K562 (cell line): ENCODE data around the gene MRPL27. TPM values are rescaled to one million over a fixed set of nuclear protein-coding genes. Genes with fewer than 3 reads are reported as not detected.

ENCODE experiments used
- ARID1B ChIP-seq: fragments of 450-650 bp; IDR thresholded peaks from 2 replicates; pipeline ENCODE4 v1.6.1; 2016; ENCODE audit warnings: antibody characterized with exemption, mild to moderate bottlenecking, inconsistent platforms
- CAMTA2 ChIP-seq: fragments of 250-450 bp; sonication (Bioruptor Pico); conservative IDR thresholded peaks from 2 replicates; pipeline ENCODE4 v1.5.1; 2022
- CREB3L1 ChIP-seq: fragments of 450-650 bp; IDR thresholded peaks from 2 replicates; pipeline ENCODE4 v1.6.1; 2014; ENCODE audit warnings: low read depth, mild to moderate bottlenecking, moderate library complexity, borderline replicate concordance
- E2F3 ChIP-seq: fragments of 250-450 bp; sonication (Bioruptor Pico); IDR thresholded peaks from 2 replicates; pipeline ENCODE4 v1.4.0; 2020; ENCODE audit warnings: mild to moderate bottlenecking
- HNRNPLL ChIP-seq: fragments of 200-400 bp; formaldehyde crosslinking; IDR thresholded peaks from 2 replicates; pipeline ENCODE4 v1.6.1; 2017; ENCODE audit warnings: low read length, low read depth, mild to moderate bottlenecking; ENCODE audit not compliant: poor library complexity, severe bottlenecking
- KLF10 ChIP-seq: fragments of 250-450 bp; sonication (Bioruptor Pico); IDR thresholded peaks from 2 replicates; pipeline ENCODE4 v1.6.1; 2021; ENCODE audit warnings: matching md5 sums
- MIER1 ChIP-seq: fragments of 450-650 bp; IDR thresholded peaks from 2 replicates; pipeline ENCODE4 v1.6.1; 2016; ENCODE audit warnings: antibody characterized with exemption, mild to moderate bottlenecking, low read depth
- MYNN ChIP-seq, 2 experiments: sonication (generic); formaldehyde crosslinking in 1 of 2; IDR thresholded peaks; 2 replicates each; pipeline versions ENCODE4 v1.5.0 to v1.6.1; 2016 to 2020; ENCODE audit warnings: antibody characterized with exemption in 1 of 2, missing genetic modification reagents in 1 of 2
- NCOR1 ChIP-seq: fragments of 450-650 bp; IDR thresholded peaks from 2 replicates; pipeline ENCODE4 v1.6.1; 2016; ENCODE audit warnings: mild to moderate bottlenecking, moderate library complexity
- PHTF2 ChIP-seq: fragments of 250-450 bp; sonication (Bioruptor Pico); IDR thresholded peaks from 2 replicates; pipeline ENCODE4 v1.5.0; 2021; ENCODE audit warnings: mild to moderate bottlenecking
- RCOR1 ChIP-seq, 2 experiments: IDR thresholded peaks; 2 replicates each; pipeline ENCODE4 v1.6.1; 2012; ENCODE audit warnings: low read depth in 2 of 2, low read length in 2 of 2, borderline replicate concordance in 1 of 2, improper control_type of control experiment in 1 of 2
- TRIM28 ChIP-seq: fragments of 450-650 bp; IDR thresholded peaks from 2 replicates; pipeline ENCODE4 v1.6.1; 2017
- USF2 ChIP-seq: sonication (generic); formaldehyde crosslinking; IDR thresholded peaks from 2 replicates; pipeline ENCODE4 v1.5.0; 2020; ENCODE audit warnings: missing genetic modification reagents
- ZBTB1 ChIP-seq: sonication (generic); formaldehyde crosslinking; IDR thresholded peaks from 2 replicates; pipeline ENCODE4 v1.8.1; 2023; ENCODE audit warnings: missing genetic modification reagents, low read depth, mild to moderate bottlenecking, borderline replicate concordance
- ZC3H11A ChIP-seq: IDR thresholded peaks from 2 replicates; pipeline ENCODE4 v1.6.1; 2012; ENCODE audit warnings: low read depth, low read length, improper control_type of control experiment
- ZNF280B ChIP-seq: fragments of 250-450 bp; sonication (Bioruptor Pico); IDR thresholded peaks from 2 replicates; pipeline ENCODE4 v1.5.1; 2021; ENCODE audit warnings: mild to moderate bottlenecking
- ZNF354B ChIP-seq: fragments of 250-450 bp; sonication (Bioruptor Pico); IDR thresholded peaks from 2 replicates; pipeline ENCODE4 v1.4.0; 2020
- ZNF77 ChIP-seq: fragments of 250-450 bp; sonication (Bioruptor Pico); IDR thresholded peaks from 2 replicates; pipeline ENCODE4 v1.5.0; 2020
- polyA plus RNA-seq, 8 experiments: library from polyadenylated mRNA; depleted of rRNA in 4 of 8; stranded (reverse) in 5 of 8; unstranded in 3 of 8; fragments of >200 nt; fragmentation: Nextera tagmentation in 2 of 8; fragmentation: Illumina TruSeq in 1 of 8; extraction: Ambion mirVana in 2 of 8; extraction: Trizol in 1 of 8; gene quantifications; 2 replicates each; pipeline versions ENCODE4 v1.2.1 to v1.2.3, GENCODE V29; 2011 to 2014; ENCODE audit warnings: inconsistent platforms in 1 of 8, missing spikeins in 1 of 8
- total RNA-seq, 7 experiments: library from RNA; depleted of rRNA in 6 of 7; stranded (reverse); fragments of >200 nt in 6 of 7; fragmentation: Illumina TruSeq in 2 of 7; extraction: Trizol in 2 of 7; gene quantifications; 2 replicates each; pipeline versions ENCODE4 v1.2.1 to v1.2.3, GENCODE V29; 2011 to 2021; ENCODE audit warnings: low replicate concordance in 1 of 7
- TF ChIP-seq, protein P1 (sequence below): fragments of 250-450 bp; sonication (Bioruptor Pico); IDR thresholded peaks from 2 replicates; pipeline ENCODE4 v1.5.0; 2021

Gene MRPL27
- total and polyA plus RNA-seq, 9 of the 15 experiments (the other 6 are each of a cell fraction or from before 2014, with no cell fraction given), result 96.3 to 401 (median 142) TPM

DNA sequence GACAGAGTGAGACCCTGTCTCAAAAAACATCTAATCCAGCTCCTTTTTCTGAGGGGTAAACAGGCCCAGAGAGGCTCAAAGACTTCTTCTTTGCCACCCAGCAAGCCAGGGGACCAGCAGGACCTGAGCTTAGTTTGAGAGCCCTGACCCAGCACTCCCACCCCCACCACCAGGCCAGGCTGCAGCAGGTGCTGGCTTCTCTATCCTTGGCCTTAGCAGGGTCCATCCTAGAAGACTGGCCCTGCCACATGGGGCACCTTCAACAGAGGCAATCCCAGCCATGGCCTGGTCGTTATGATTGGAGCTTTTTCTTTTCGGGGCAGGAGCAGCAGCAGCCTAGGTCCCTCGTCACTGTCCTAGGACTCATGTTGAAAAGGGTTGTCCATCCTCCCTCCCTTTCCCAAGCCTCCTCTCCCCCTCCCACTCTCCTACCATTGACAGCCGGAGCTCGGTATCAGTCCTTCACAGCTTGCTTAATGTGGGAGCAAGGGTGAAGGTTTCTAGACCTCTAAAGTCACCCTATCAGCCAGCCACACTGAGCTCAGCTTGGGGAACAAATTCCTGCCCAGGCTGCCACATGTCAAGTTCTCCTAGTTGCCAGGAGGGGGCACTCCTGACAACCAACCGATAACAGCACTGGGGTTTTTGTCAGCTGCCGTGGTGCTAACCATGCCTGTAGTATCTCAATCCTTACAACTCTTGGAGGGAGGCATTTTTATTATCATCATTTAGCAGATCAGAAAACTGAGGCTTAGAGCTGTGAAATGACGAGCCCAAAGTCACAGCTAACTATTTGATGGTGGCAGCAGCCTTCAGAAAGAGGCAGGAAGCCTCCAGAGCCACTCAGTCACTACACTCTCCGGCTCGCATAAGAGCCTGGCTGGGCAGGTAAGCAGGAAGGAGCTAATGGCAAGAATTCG is 11.2 kb downstream of the MRPL27 start (continued):
- TF ChIP-seq ZC3H11A, result no peak
- TF ChIP-seq MIER1, result no peak
- peak; percentile 94 for TF ChIP-seq CREB3L1
- TF ChIP-seq TRIM28, result 0 out of 2 replicates have a peak, but pooled peaks have one; percentile 63
- no peak for TF ChIP-seq HNRNPLL
- TF ChIP-seq ZNF77 (CRISPR knock-in tag), result no peak
- TF ChIP-seq RCOR1 (IDR thresholded peaks at IDR 0.05; ENCODE audit: borderline replicate concordance in 1 of 2, low read depth in 2 of 2, low read length in 2 of 2), result peak; percentile 7 to 69; a peak in 3 of 4 replicates
- TF ChIP-seq E2F3 (CRISPR knock-in tag), result no peak
- no peak for TF ChIP-seq ZNF354B (CRISPR knock-in tag)
- no peak for TF ChIP-seq ZBTB1 (CRISPR knock-in tag)
- TF ChIP-seq, protein P1, sequence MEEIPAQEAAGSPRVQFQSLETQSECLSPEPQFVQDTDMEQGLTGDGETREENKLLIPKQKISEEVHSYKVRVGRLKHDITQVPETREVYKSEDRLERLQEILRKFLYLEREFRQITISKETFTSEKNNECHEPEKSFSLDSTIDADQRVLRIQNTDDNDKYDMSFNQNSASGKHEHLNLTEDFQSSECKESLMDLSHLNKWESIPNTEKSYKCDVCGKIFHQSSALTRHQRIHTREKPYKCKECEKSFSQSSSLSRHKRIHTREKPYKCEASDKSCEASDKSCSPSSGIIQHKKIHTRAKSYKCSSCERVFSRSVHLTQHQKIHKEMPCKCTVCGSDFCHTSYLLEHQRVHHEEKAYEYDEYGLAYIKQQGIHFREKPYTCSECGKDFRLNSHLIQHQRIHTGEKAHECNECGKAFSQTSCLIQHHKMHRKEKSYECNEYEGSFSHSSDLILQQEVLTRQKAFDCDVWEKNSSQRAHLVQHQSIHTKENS (CRISPR knock-in tag), result no peak
- TF ChIP-seq CAMTA2, result no peak
- TF ChIP-seq ZNF280B (CRISPR knock-in tag), result no peak
- peak; percentile 80 for TF ChIP-seq MYNN (IDR thresholded peaks at IDR 0.05)
- no peak for TF ChIP-seq MYNN (CRISPR knock-in tag; IDR thresholded peaks at IDR 0.05)
- TF ChIP-seq ARID1B, result peak; percentile 97
- no peak for TF ChIP-seq KLF10 (CRISPR knock-in tag)
- no peak for TF ChIP-seq PHTF2 (CRISPR knock-in tag)
- peak; percentile 93 for TF ChIP-seq NCOR1
- TF ChIP-seq USF2 (CRISPR knock-in tag), result no peak
